Measurements from ENCODE around the gene PRB2.
"Not testable (repeated sequence)": the region's sequence is repeated elsewhere in the genome, so short reads cannot be mapped to it uniquely, and the experiment has no call there.

PRB2 gene

GRCh38 chr12:11395467-11395866 lies at the start of gene PRB2:
Gene PRB2 (minus strand): TSS chr12:11395567. CDS start chr12:11395529, 38 bp downstream.
- DNase-seq: not testable (repeated sequence)

- no peak for DNase-seq
Measured at GRCh38 chr12:11437966-11438365, 42.6 kb upstream of the PRB2 start.

DNA sequence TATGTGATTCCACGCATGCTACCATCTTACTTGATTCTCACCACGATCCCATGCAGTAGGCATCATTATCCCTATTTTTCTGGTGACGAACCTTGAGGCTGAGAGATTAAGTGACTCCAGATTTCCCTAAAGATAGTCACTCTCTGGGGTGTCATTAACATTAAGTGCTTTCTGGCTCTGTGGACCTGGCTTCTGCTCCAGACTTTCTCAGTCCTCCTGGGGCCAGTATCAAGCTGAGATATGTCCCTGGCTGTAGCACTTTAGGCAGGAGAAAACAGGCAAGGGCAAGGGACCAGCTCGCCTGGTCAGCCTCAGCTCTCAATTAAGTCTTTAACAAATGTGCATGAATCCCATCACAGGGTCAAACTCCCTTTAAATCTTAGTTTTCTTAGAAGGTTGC lies 38.3 kb upstream of the PRB2 start:
- no peak for DNase-seq

DNA sequence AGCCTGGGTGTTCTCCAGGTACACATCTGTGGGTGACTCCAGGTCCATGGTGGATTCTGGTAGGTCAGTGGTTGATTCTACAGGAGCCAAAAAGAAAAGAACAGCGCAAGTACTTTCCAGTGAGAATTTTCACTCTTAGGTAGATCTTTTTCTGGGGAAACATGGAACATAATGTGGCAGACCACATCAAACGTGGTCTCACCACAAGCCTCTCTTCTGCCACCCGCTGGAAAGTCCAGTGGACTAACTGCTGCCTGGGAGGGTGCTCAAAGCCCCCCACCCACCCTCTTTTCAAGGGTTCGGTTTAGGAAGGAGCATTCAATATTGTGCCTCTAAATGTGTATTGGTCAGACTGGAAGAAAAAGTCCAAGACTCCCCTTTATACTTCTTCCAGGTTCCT lies 36.1 kb upstream of the PRB2 start:
- DNase-seq: no peak

GRCh38 chr12:11427341-11427740 lies 32.0 kb upstream of the PRB2 start:
- no peak for DNase-seq

GRCh38 chr12:11412731-11413130 lies 17.4 kb upstream of the PRB2 start:
- DNase-seq: no peak

DNA sequence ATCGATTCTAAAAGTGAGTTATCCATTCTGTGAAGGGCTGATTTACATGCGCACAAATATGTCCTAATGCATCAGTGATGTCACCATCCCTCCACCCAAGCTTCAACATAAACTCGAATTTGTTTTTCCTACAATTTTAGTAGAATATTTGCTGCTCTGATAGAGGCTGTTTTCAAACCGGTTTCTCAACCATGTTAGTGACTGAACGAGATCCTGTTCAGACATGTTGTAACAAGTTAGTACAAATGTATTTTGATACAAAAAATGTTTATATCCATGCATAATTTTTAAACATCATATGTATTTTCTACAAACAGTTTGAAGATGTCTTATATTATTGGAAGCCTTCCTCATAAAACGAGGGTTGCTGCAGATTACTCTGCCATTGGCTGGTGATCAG lies 12.7 kb upstream of the PRB2 start:
- no peak for DNase-seq

DNA sequence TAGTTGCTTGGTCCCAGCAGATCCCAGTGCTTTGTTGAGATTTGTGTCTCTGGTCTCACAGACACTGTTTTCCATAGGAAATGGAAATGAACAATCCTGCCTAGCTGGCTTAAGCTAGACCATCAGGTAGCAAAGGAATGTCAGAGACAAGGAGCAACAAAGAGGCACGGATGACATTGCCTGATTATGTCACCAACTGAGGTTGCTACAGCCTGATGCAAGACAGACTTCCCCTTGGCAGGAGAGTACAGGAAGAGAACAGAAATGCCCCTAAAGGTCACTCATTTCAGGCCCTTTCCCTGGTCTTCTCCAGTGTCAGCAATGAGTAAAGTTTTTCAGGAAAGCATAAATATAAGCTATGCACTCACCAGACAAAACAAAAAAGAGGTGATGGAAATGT lies 2.0 kb upstream of the PRB2 start:
- no peak for DNase-seq

DNA sequence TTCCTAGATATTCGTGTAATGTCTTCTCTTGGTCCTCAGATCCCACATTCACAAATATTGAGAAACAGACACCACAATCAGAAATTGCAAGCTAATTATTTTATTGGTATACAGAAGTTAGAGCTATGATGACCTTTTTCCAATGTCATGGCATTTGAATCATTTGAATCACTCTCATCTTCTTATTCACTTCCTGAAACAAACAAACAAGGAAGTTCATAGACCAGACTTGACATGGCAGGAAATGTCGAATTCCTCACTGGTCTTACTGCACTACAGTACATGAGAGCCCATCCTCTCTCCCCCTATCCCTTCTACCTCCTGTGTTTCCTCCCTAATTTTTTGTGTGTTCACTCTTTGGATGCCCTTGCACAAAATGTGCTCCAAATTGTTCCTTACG lies 3.9 kb downstream of the PRB2 start:
- not testable (repeated sequence) for DNase-seq

DNA sequence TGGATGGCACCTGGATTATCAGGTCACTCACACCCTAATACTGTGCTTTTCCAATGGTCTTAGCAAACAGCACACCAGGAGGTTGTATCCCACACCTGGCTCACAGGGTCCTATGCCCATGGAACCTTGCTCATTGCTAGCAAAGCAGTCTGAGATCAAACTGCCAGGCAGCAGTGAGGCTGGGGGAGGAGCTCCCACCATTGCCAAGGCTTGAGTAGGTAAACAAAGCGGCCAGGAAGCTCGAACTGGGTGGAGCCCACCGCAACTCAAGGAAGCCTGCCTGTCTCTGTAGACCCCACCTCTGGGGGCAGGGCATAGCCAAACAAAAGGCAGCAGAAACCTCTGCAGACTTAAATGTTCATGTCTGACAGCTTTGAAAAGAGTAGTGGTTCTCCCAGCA lies 17.9 kb downstream of the PRB2 start:
- DNase-seq: not testable (repeated sequence)

DNA sequence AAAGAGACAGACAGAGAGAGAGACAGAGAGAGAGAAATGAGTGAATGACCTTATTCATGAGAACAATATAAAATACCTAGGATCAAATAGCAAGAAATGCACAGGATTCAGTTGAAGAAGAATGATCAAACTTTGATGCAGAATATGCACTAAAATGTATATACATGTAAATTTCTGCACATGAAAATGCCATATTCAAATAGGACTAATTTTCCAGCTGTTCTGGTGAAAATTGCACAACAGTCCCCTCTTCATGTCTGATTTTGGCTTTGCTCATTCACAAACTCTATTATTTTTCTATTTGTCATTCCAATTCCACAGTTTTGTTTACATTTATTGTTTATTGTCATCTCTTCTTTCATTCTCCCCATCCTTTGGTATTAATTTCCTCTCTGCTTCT lies 34.2 kb downstream of the PRB2 start:
- DNase-seq: no peak

- not testable (repeated sequence) for DNase-seq
Measured at GRCh38 chr12:11360205-11360883, 35.0 kb downstream of the PRB2 start.

- DNase-seq: not testable (repeated sequence)
Measured at GRCh38 chr12:11351736-11352135, 43.6 kb downstream of the PRB2 start.

DNA sequence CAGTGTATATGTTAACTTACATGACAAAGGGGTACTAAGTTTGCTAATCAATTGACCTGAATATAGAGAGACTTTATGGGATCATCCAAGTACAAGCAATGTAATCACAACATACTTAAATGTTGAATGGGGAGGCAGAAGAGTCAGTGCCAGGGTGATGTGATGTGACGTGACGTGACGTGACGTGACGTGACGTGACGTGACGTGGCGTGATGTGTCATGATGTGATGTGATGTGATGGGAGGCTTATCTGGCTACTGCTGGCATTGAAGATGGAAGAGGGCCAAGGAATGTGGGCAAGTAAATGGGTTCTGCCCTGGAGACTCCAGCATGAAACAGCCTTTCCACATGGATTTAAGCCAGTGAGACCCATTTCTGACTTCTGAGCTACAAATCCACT lies 46.9 kb downstream of the PRB2 start:
- DNase-seq: no peak

DNA sequence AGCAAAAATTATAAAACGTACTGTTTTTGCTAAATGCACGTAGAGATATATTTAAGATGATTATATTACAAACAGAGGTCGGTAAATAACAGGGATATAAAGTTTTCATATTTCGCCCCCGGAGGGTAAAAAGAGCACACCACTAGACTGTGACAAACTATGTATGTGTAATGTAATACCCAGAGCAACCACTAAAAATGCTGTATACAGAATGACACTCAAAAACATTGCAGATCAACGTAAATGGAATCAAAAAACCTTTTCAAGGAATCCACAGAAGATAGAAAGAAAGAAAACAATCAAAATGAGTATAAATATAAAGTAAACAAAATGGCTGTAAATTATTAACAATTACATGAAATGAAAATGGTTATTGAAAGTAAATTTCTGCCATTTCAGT lies 47.6 kb downstream of the PRB2 start:
- no peak for DNase-seq

DNA sequence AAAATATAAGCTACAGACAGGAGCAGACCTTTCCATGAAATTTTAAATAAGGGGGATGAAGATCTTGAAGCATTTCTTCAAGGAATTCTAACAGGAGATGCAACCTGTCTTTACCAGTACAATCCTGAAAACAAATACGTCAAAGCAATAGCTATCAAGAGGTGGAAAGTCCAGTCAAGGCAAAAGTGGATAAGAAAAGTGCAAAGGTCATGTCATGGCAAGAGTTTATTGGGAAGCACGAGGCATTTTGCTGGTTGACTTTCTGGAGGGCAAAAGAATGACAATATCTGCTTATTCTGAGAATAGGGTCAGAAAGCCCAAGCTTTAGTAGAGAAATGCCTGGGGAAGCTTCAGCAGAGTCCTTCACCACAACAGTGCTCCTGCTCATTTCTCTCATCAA lies 50.9 kb downstream of the PRB2 start:
- DNase-seq: no peak

Data from DMS79 treated with DMSO at 0.1 percent for 48 hours (cell line).